Naive thymus-derived CD4-positive, alpha-beta T cell (primary cell): ENCODE results near the gene LIPH. TPM values are rescaled to one million over a fixed set of nuclear protein-coding genes. Genes with fewer than 3 reads are reported as not detected.
A peak's percentile ranks its signal among the peaks of the same experiment; 100 is the strongest.

ENCODE experiments used
- ATAC-seq: fragments of 150-1000 bp; cut with Tn5 transposase; 2 replicates; pipeline ENCODE4 v1.10.0; 2021; ENCODE audit warnings: mild to moderate bottlenecking, moderate library complexity
- CTCF ChIA-PET: fragments of 350-600 bp; sonication (Branson Sonifier 250); formaldehyde crosslinking; loops from one replicate; lab custom pipeline; 2021; ENCODE audit warnings: antibody characterized with exemption; lab: Charles Lee
- POLR2A ChIA-PET: fragments of 350-600 bp; sonication (Branson Sonifier 250); formaldehyde crosslinking; loops from one replicate; lab custom pipeline; 2021; ENCODE audit warnings: antibody characterized with exemption, inconsistent platforms; lab: Charles Lee
- DNase-seq, 9 donors: peaks; one replicate each; pipeline versions ENCODE4 v3.0.0 to v3.0.0-alpha.2; 2020 to 2022; ENCODE audit warnings: mixed read lengths in 1 of 9
- H3K27ac ChIP-seq: one replicate; pipeline ENCODE4 v1.7.0; 2013; ENCODE audit warnings: mild to moderate bottlenecking, low read depth, low read length, moderate library complexity
- H3K27me3 ChIP-seq, 2 donors: one replicate each; pipeline ENCODE4 v1.7.0; 2013; ENCODE audit warnings: low read length in 2 of 2, mild to moderate bottlenecking in 2 of 2, moderate library complexity in 2 of 2; ENCODE audit not compliant: control insufficient read depth in 2 of 2, insufficient read depth in 2 of 2
- H3K36me3 ChIP-seq, 3 experiments: 1 replicate in 2 of 3; 2 replicates in 1 of 3; pipeline ENCODE4 v1.7.0; 2013; ENCODE audit warnings: low read length in 3 of 3, mild to moderate bottlenecking in 3 of 3, moderate library complexity in 1 of 3; ENCODE audit not compliant: insufficient read depth in 3 of 3, control insufficient read depth in 2 of 3
- H3K4me1 ChIP-seq, 2 donors: one replicate each; pipeline ENCODE4 v1.7.0; 2013; ENCODE audit warnings: low read length in 2 of 2, mild to moderate bottlenecking in 2 of 2, moderate library complexity in 1 of 2; ENCODE audit not compliant: control insufficient read depth in 2 of 2, insufficient read depth in 2 of 2
- H3K4me3 ChIP-seq: 2 replicates; pipeline ENCODE4 v1.7.0; 2013; ENCODE audit warnings: mild to moderate bottlenecking, low read length
- H3K9me3 ChIP-seq, 3 experiments: 1 replicate in 2 of 3; 2 replicates in 1 of 3; pipeline ENCODE4 v1.7.0; 2013; ENCODE audit warnings: low read length in 3 of 3; ENCODE audit not compliant: control insufficient read depth in 2 of 3
- H3K27ac Mint-ChIP-seq, 9 donors: one replicate each; pipeline ENCODE4 v1.8.0; 2020 to 2022; ENCODE audit warnings: mixed read lengths in 9 of 9, mild to moderate bottlenecking in 8 of 9, moderate library complexity in 5 of 9, inconsistent platforms in 2 of 9
- H3K27me3 Mint-ChIP-seq, 5 donors: one replicate each; pipeline ENCODE4 v1.8.0; 2021 to 2022; ENCODE audit warnings: mixed read lengths in 5 of 5, mild to moderate bottlenecking in 1 of 5
- H3K36me3 Mint-ChIP-seq, 5 donors: one replicate each; pipeline ENCODE4 v1.8.0; 2020 to 2022; ENCODE audit warnings: mixed read lengths in 5 of 5, mild to moderate bottlenecking in 3 of 5, inconsistent platforms in 1 of 5
- H3K4me1 Mint-ChIP-seq, 7 donors: one replicate each; pipeline ENCODE4 v1.8.0; 2020 to 2022; ENCODE audit warnings: mixed read lengths in 7 of 7, mild to moderate bottlenecking in 3 of 7, inconsistent platforms in 1 of 7
- H3K4me3 Mint-ChIP-seq, 10 donors: one replicate each; pipeline ENCODE4 v1.8.0; 2020 to 2022; ENCODE audit warnings: mild to moderate bottlenecking in 10 of 10, mixed read lengths in 10 of 10, moderate library complexity in 6 of 10, inconsistent platforms in 2 of 10
- H3K9me3 Mint-ChIP-seq, 11 donors: one replicate each; pipeline ENCODE4 v1.8.0; 2020 to 2022; ENCODE audit warnings: mixed read lengths in 11 of 11, mild to moderate bottlenecking in 4 of 11, inconsistent platforms in 1 of 11, moderate library complexity in 1 of 11
- intact Hi-C, 2 donors: fragments of 100-400 bp; cut with micrococcal nuclease; formaldehyde crosslinking; loops; one replicate each; pipeline ENCODE4 v1.15.1; 2023
- polyA plus RNA-seq, 2 donors: library from polyadenylated mRNA; unstranded; fragments of 300-500 nt; fragmentation: Illumina TruSeq; gene quantifications; one replicate each; pipeline ENCODE4 v1.2.3, GENCODE V29; 2021
- total RNA-seq, 6 experiments: library from RNA in 5 of 6; stranded (reverse) in 5 of 6; gene quantifications; 1 replicate in 5 of 6; 2 replicates in 1 of 6; pipeline ENCODE4 v1.2.3 and lab custom pipeline; 2021 to 2026

LIPH gene
- total and polyA plus RNA-seq, 7 experiments from 2014 or later = not detected

- peak overlapping the region in 6 of 9 donors; percentile 20 to 80 (median 60) for H3K27ac Mint-ChIP-seq
- peak; percentile 90 for ATAC-seq
- H3K27me3 ChIP-seq = no peaks in the 10 kb centered on the region
- peak in 1 of 9 donors; percentile 28 for DNase-seq
- H3K27me3 Mint-ChIP-seq = peaks cover 0 to 6% (median under 1%) of the 10 kb centered on the region in 5 donors
- peak overlapping the region in 3 of 10 donors; percentile 14 to 71 (median 39) for H3K4me3 Mint-ChIP-seq
- ChIA-PET CTCF (no interaction called here), POLR2A (no interaction called here)
- intact Hi-C loops = no loop called here
- H3K4me1 Mint-ChIP-seq = peaks cover 5 to 13% (median 7%) of the 10 kb centered on the region in 7 donors
- peaks cover 0 to 5% (median 0%) of the 10 kb centered on the region in 5 donors for H3K36me3 Mint-ChIP-seq
- H3K4me3 ChIP-seq = no peak overlapping the region
- no peaks in the 10 kb centered on the region for H3K36me3 ChIP-seq
- peaks cover 0 to 3% (median 0%) of the 10 kb centered on the region in 11 donors for H3K9me3 Mint-ChIP-seq
- no peaks in the 10 kb centered on the region for H3K4me1 ChIP-seq
- no peaks in the 10 kb centered on the region for H3K9me3 ChIP-seq
- H3K27ac ChIP-seq = no peak overlapping the region
These were observed 14.9 kb downstream of the LIPH start for GRCh38 chr3:185537369-185537970.

- intact Hi-C loops = no loop called here
- Histone ChIP-seq H3K27ac (no peak overlapping the region), H3K27me3 (no peaks in the 10 kb centered on the region), H3K4me3 (no peak overlapping the region), H3K4me1 (no peaks in the 10 kb centered on the region), H3K36me3 (no peaks in the 10 kb centered on the region), H3K9me3 (no peaks in the 10 kb centered on the region)
- DNase-seq (no peak), ATAC-seq (no peak)
- Mint-ChIP-seq H3K27ac (no peak overlapping the region), H3K9me3 (peaks cover 0 to 2% (median 0%) of the 10 kb centered on the region in 11 donors), H3K27me3 (peaks cover 0 to 5% (median 0%) of the 10 kb centered on the region in 5 donors), H3K4me1 (peaks cover 5 to 10% (median 7%) of the 10 kb centered on the region in 7 donors), H3K4me3 (no peak overlapping the region), H3K36me3 (peaks cover 0 to 5% (median 0%) of the 10 kb centered on the region in 5 donors)
- ChIA-PET POLR2A (no interaction called here), CTCF (no interaction called here)
These were observed 17.9 kb downstream of the LIPH start for GRCh38 chr3:185534511-185534910.

- intact Hi-C loops = no loop called here
- Mint-ChIP-seq H3K27ac (no peak overlapping the region), H3K4me3 (no peak overlapping the region), H3K4me1 (peaks cover 5 to 9% (median 7%) of the 10 kb centered on the region in 7 donors), H3K9me3 (peaks cover 0 to 2% (median 0%) of the 10 kb centered on the region in 11 donors), H3K27me3 (peaks cover 0 to 5% (median 0%) of the 10 kb centered on the region in 5 donors), H3K36me3 (peaks cover 0 to 5% (median 0%) of the 10 kb centered on the region in 5 donors)
- Histone ChIP-seq H3K4me3 (no peak overlapping the region), H3K4me1 (no peaks in the 10 kb centered on the region), H3K27ac (no peak overlapping the region), H3K27me3 (no peaks in the 10 kb centered on the region), H3K9me3 (no peaks in the 10 kb centered on the region), H3K36me3 (no peaks in the 10 kb centered on the region)
- ChIA-PET CTCF (no interaction called here), POLR2A (no interaction called here)
- ATAC-seq (no peak), DNase-seq (no peak)
These were observed 19.5 kb downstream of the LIPH start for GRCh38 chr3:185532901-185533300.

- Mint-ChIP-seq H3K9me3 (no peaks in the 10 kb centered on the region), H3K4me1 (no peaks in the 10 kb centered on the region), H3K27me3 (peaks cover 1 to 11% (median 2%) of the 10 kb centered on the region in 5 donors), H3K4me3 (no peak overlapping the region), H3K27ac (no peak overlapping the region), H3K36me3 (no peaks in the 10 kb centered on the region)
- DNase-seq (no peak), ATAC-seq (no peak)
- POLR2A ChIA-PET = no interaction called here
- Histone ChIP-seq H3K9me3 (no peaks in the 10 kb centered on the region), H3K27ac (no peak overlapping the region), H3K36me3 (no peaks in the 10 kb centered on the region), H3K4me3 (no peak overlapping the region), H3K4me1 (no peaks in the 10 kb centered on the region), H3K27me3 (no peaks in the 10 kb centered on the region)
- CTCF ChIA-PET = no interaction called here
- intact Hi-C loops = no loop called here
These were observed 21.5 kb downstream of the LIPH start for GRCh38 chr3:185530856-185531255.

- no peak overlapping the region for H3K27ac ChIP-seq
- ChIA-PET POLR2A (no interaction called here), CTCF (no interaction called here)
- no peaks in the 10 kb centered on the region for H3K27me3 ChIP-seq
- Mint-ChIP-seq H3K27ac (no peak overlapping the region), H3K4me1 (no peaks in the 10 kb centered on the region), H3K4me3 (no peak overlapping the region), H3K27me3 (peaks cover 6 to 21% (median 11%) of the 10 kb centered on the region in 5 donors), H3K9me3 (no peaks in the 10 kb centered on the region), H3K36me3 (no peaks in the 10 kb centered on the region)
- no peak for DNase-seq
- no peaks in the 10 kb centered on the region for H3K36me3 ChIP-seq
- ATAC-seq = no peak
- H3K4me1 ChIP-seq = no peaks in the 10 kb centered on the region
- intact Hi-C loops = no loop called here
- H3K9me3 ChIP-seq = no peaks in the 10 kb centered on the region
- no peak overlapping the region for H3K4me3 ChIP-seq
These were observed 23.9 kb downstream of the LIPH start for GRCh38 chr3:185528532-185528931.

- intact Hi-C loops = no loop called here
- peaks cover 6 to 28% (median 11%) of the 10 kb centered on the region in 5 donors for H3K27me3 Mint-ChIP-seq
- Histone ChIP-seq H3K9me3 (no peaks in the 10 kb centered on the region), H3K36me3 (no peaks in the 10 kb centered on the region), H3K4me3 (no peak overlapping the region), H3K27me3 (no peaks in the 10 kb centered on the region), H3K27ac (no peak overlapping the region), H3K4me1 (no peaks in the 10 kb centered on the region)
- H3K4me3 Mint-ChIP-seq = no peak overlapping the region
- ATAC-seq = no peak
- DNase-seq = no peak
- ChIA-PET CTCF (no interaction called here), POLR2A (no interaction called here)
- H3K27ac Mint-ChIP-seq = no peak overlapping the region
- H3K4me1 Mint-ChIP-seq = no peaks in the 10 kb centered on the region
- H3K9me3 Mint-ChIP-seq = no peaks in the 10 kb centered on the region
- H3K36me3 Mint-ChIP-seq = no peaks in the 10 kb centered on the region
These were observed 25.0 kb downstream of the LIPH start for GRCh38 chr3:185527364-185527763.

GRCh38 chr3:185526349-185526951, 25.9 kb downstream of the LIPH start:
- POLR2A ChIA-PET = no interaction called here

More at GRCh38 chr3:185526349-185526951, 25.9 kb downstream of the LIPH start:
- ATAC-seq (no peak), DNase-seq (no peak)
- H3K36me3 ChIP-seq = no peaks in the 10 kb centered on the region
- H3K27me3 Mint-ChIP-seq = peaks cover 9 to 33% (median 12%) of the 10 kb centered on the region in 5 donors
- H3K4me1 ChIP-seq = no peaks in the 10 kb centered on the region
- H3K27ac ChIP-seq = no peak overlapping the region
- H3K4me1 Mint-ChIP-seq = no peaks in the 10 kb centered on the region
- H3K27me3 ChIP-seq = no peaks in the 10 kb centered on the region
- no peaks in the 10 kb centered on the region for H3K9me3 Mint-ChIP-seq
- H3K4me3 ChIP-seq = no peak overlapping the region
- intact Hi-C loops = no loop called here
- no peak overlapping the region for H3K27ac Mint-ChIP-seq
- CTCF ChIA-PET = interaction anchor here (0.7 kb wide), 1 partner anchor 49 kb away, joined by 3 read pairs; no protein-coding TSS in a partner anchor
- no peaks in the 10 kb centered on the region for H3K9me3 ChIP-seq
- H3K36me3 Mint-ChIP-seq = no peaks in the 10 kb centered on the region
- no peak overlapping the region for H3K4me3 Mint-ChIP-seq
